K562 (cell line): Measurements from ENCODE around the gene HMBS. TPM values are rescaled to one million over a fixed set of nuclear protein-coding genes. Genes with fewer than 3 reads are reported as not detected.

Source experiments
- CHCHD3 ChIP-seq: fragments of 250-450 bp; sonication (Bioruptor Pico); IDR thresholded peaks from 2 replicates; pipeline ENCODE4 v2.1.2; 2022; ENCODE audit warnings: mild to moderate bottlenecking
- CHD2 ChIP-seq: IDR thresholded peaks from 2 replicates; pipeline ENCODE4 v1.6.1; 2011; ENCODE audit warnings: low read depth, low read length
- EGR1 ChIP-seq: fragments of 450-650 bp; conservative IDR thresholded peaks from 2 replicates; pipeline ENCODE4 v1.6.1; 2017; ENCODE audit warnings: mild to moderate bottlenecking
- GABPB1 ChIP-seq: sonication (generic); formaldehyde crosslinking; IDR thresholded peaks from 2 replicates; pipeline ENCODE4 v1.8.0; 2022; ENCODE audit warnings: mild to moderate bottlenecking, missing genetic modification reagents
- HDAC1 ChIP-seq, 2 experiments: fragments of 450-650 bp; IDR thresholded peaks; 2 replicates each; pipeline ENCODE4 v1.6.1; 2016 to 2017; ENCODE audit warnings: inconsistent platforms in 1 of 2, mild to moderate bottlenecking in 1 of 2, moderate library complexity in 1 of 2
- JUN ChIP-seq, 2 experiments: sonication (generic) in 1 of 2; formaldehyde crosslinking in 1 of 2; IDR thresholded peaks; 2 replicates each; pipeline versions ENCODE4 v1.6.1 to v1.8.0; 2012 to 2022; ENCODE audit warnings: borderline replicate concordance in 2 of 2, mild to moderate bottlenecking in 2 of 2, improper control_type of control experiment in 1 of 2, low read depth in 1 of 2, low read length in 1 of 2, missing genetic modification reagents in 1 of 2
- NBN ChIP-seq: fragments of 450-650 bp; IDR thresholded peaks from 2 replicates; pipeline ENCODE4 v1.6.1; 2016; ENCODE audit warnings: low read depth, mild to moderate bottlenecking
- PHB ChIP-seq: fragments of 250-450 bp; sonication (Bioruptor Pico); IDR thresholded peaks from 2 replicates; pipeline ENCODE4 v1.5.0; 2021
- SLC30A9 ChIP-seq: fragments of 250-450 bp; sonication (Bioruptor Pico); IDR thresholded peaks from 2 replicates; pipeline ENCODE4 v1.8.0; 2022; ENCODE audit warnings: mild to moderate bottlenecking, moderate library complexity
- SMARCA4 ChIP-seq: fragments of 450-650 bp; IDR thresholded peaks from 2 replicates; pipeline ENCODE4 v1.6.1; 2016
- TAF1 ChIP-seq: IDR thresholded peaks from 2 replicates; pipeline ENCODE4 v1.6.1; 2011; ENCODE audit warnings: mild to moderate bottlenecking, low read length, moderate library complexity; ENCODE audit not compliant: insufficient read depth, control insufficient read depth, severe bottlenecking; ENCODE audit errors: extremely low read depth
- UBTF ChIP-seq, 2 experiments: IDR thresholded peaks; 2 replicates each; pipeline ENCODE4 v1.6.1; 2012; ENCODE audit warnings: improper control_type of control experiment in 2 of 2, low read depth in 2 of 2, low read length in 2 of 2, borderline replicate concordance in 1 of 2
- ZC3H4 ChIP-seq: sonication (generic); formaldehyde crosslinking; IDR thresholded peaks from 2 replicates; pipeline ENCODE4 v1.9.0; 2021; ENCODE audit warnings: missing genetic modification reagents, borderline replicate concordance
- ZHX1 ChIP-seq: fragments of 150-350 bp; conservative IDR thresholded peaks from 2 replicates; pipeline ENCODE4 v1.6.1; 2014; ENCODE audit warnings: low read length
- ZKSCAN1 ChIP-seq: fragments of 150-350 bp; IDR thresholded peaks from 2 replicates; pipeline ENCODE4 v1.6.1; 2016; ENCODE audit warnings: low read depth, low read length
- ZNF57 ChIP-seq: fragments of 450-650 bp; formaldehyde crosslinking; IDR thresholded peaks from 2 replicates; pipeline ENCODE4 v1.4.0; 2020; ENCODE audit warnings: mild to moderate bottlenecking, moderate library complexity
- ZNF592 ChIP-seq: fragments of 450-650 bp; IDR thresholded peaks from 2 replicates; pipeline ENCODE4 v1.6.1; 2017; ENCODE audit warnings: antibody characterized with exemption, mild to moderate bottlenecking
- ZNF766 ChIP-seq: fragments of 200-800 bp; sonication (Bioruptor generic); conservative IDR thresholded peaks from 2 replicates; pipeline ENCODE4 v1.6.1; 2016; ENCODE audit warnings: missing genetic modification characterization, missing compliant biosample characterization
- polyA plus RNA-seq, 8 experiments: library from polyadenylated mRNA; depleted of rRNA in 4 of 8; stranded (reverse) in 5 of 8; unstranded in 3 of 8; fragments of >200 nt; fragmentation: Nextera tagmentation in 2 of 8; fragmentation: Illumina TruSeq in 1 of 8; extraction: Ambion mirVana in 2 of 8; extraction: Trizol in 1 of 8; gene quantifications; 2 replicates each; pipeline versions ENCODE4 v1.2.1 to v1.2.3, GENCODE V29; 2011 to 2014; ENCODE audit warnings: inconsistent platforms in 1 of 8, missing spikeins in 1 of 8
- total RNA-seq, 7 experiments: library from RNA; depleted of rRNA in 6 of 7; stranded (reverse); fragments of >200 nt in 6 of 7; fragmentation: Illumina TruSeq in 2 of 7; extraction: Trizol in 2 of 7; gene quantifications; 2 replicates each; pipeline versions ENCODE4 v1.2.1 to v1.2.3, GENCODE V29; 2011 to 2021; ENCODE audit warnings: low replicate concordance in 1 of 7

HMBS gene
- total and polyA plus RNA-seq, 9 of the 15 experiments (the other 6 are each of a cell fraction or from before 2014, with no cell fraction given): 56.9 to 385 (median 286) TPM

DNA sequence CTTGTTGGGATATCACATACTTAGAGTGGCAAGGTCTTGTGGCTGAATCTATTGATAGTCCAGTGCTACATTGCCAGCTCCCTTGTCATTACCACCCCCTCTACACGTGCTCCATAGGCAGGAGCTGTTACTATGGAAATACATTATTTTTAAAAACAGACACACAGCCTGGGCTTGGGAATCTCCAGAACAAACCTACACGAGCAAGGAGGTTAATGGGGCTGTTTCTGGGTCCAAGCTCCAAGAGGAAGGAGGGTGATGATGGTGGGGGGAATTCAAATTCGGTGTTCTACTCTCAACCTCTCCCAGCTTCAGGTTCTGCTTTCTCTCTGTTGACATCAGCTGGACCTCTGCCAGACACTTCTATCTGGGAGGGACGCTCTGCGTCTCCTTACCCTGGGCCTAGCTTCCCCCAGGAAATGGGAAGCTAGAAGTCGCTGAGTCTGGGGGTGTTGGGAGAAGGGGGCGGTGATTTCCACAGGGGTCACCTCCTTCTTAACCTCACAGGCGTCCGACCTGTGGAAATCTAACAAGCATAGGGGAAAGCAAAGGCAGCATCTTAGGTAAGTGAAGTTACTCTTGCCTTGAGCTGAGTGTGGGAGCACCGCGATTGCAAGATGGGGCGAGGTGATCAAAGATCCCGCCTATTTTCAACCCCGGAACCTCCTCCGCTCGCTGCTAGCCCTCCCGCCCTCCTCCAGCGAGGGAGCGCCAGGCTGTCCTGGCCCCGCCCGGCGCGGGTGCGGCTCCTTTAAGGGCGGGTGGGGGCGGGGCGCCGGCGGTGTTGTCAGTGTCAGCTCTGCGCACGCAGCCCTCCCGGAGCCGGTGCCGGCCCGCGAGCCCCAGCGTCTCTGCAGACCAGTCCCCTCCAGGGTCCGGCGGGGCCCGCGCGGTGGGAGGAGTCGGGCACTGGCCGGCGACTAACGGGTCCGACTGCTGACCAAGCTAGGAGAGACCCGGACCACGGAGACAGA, 22.2 kb downstream of the HMBS start, which contains the start of gene C2CD2L (continued):
- TF ChIP-seq ZNF592 (peak; percentile 91), TAF1 (peak; percentile 28), ZC3H4 (CRISPR knock-in tag) (no peak), ZHX1 (no peak), ZNF57 (CRISPR knock-in tag) (no peak), PHB (CRISPR knock-in tag) (no peak; the same call in 1 of the 2 replicates), UBTF (IDR thresholded peaks at IDR 0.05; ENCODE audit: borderline replicate concordance in 1 of 2, low read depth in 2 of 2, low read length in 2 of 2) (no peak), SLC30A9 (no peak), CHD2 (peak; percentile 26; the same call in 1 of the 2 replicates), CHCHD3 (CRISPR knock-in tag) (no peak), GABPB1 (CRISPR knock-in tag) (peak; percentile 66), ZKSCAN1 (no peak), EGR1 (peak; percentile 63; the same call in 1 of the 2 replicates), NBN (peak; percentile 91), ZNF766 (CRISPR knock-in tag) (peak; percentile 93), HDAC1 (IDR thresholded peaks at IDR 0.05) (peak in 1 of 2 experiments; percentile 43; a peak in 2 of 4 replicates), SMARCA4 (peak; percentile 50; the same call in 1 of the 2 replicates), JUN (IDR thresholded peaks at IDR 0.05; ENCODE audit: borderline replicate concordance, low read depth, low read length) (no peak), JUN (CRISPR knock-in tag; IDR thresholded peaks at IDR 0.05; ENCODE audit: borderline replicate concordance) (no peak)
